Ammon's horn (tissue), 1 donor: ENCODE data around the gene COL4A2.

Experiments
- DNase-seq: peaks from one replicate; pipeline ENCODE4 v3.0.0-alpha.2; 2016; ENCODE audit warnings: low spot score

The COL4A2 gene

GRCh38 chr13:110540871-110541525, 233.9 kb downstream of the COL4A2 start:
- DNase-seq: no peak

DNA sequence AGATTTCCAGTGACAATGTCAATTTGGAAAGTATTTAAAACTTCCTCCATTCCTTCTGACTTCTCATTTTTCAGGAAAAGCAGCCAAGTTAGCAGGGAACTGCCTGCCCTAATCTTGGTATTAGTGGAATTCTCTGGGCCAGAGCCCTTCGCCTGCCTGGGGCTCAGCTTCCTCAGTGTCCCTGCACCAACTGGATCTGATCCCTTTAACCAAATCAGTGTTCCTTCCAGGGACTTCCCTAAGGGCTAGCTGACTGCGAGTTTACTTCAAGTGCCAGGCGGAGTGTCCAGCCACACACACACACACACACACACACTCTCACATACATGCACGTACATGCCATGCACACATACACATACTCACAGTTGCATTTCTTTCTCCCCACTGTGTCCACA, 234.4 kb downstream of the COL4A2 start:
- no peak for DNase-seq

GRCh38 chr13:110542169-110542796, 235.2 kb downstream of the COL4A2 start:
- no peak for DNase-seq

DNA sequence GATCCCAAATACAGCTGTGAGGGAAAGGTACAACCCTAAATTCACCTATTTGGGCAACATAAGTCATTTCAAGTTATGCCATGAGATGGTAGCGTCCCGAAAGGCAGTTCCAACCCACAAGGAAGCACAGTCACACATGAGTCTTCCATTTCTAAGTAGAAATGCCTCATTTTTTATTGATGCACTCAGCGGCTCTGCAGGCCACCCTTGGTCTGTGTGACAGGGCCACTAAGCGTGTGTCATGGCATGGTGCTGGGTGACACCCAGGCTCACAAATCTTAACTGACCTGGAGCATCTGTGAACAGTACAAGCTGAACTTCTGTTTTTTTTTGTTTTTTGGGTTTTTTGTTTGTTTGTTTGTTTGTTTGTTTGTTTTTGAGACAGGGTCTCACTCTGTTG, 239.3 kb downstream of the COL4A2 start:
- no peak for DNase-seq

- DNase-seq: no peak
Observed at GRCh38 chr13:110546926-110547325, 239.8 kb downstream of the COL4A2 start.

GRCh38 chr13:110548891-110549794, 242.1 kb downstream of the COL4A2 start:
- no peak for DNase-seq

DNA sequence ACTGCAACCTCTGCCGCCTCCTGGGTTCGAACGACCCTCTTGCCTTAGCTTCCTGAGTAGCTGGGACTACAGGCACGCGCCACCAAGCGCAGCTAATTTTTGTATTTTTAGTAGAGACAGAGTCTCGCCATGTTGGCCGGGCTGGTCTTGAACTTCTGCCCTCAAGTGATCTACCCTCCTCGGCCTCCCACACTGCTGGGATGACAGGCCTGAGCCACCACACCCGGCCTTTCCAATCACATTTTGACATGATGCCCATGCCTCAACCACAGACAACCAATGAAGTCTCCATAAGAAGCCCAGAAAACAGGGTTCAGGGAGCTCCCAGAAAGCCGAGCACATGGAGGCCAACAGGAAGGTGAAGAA, 242.7 kb downstream of the COL4A2 start:
- no peak for DNase-seq

DNA sequence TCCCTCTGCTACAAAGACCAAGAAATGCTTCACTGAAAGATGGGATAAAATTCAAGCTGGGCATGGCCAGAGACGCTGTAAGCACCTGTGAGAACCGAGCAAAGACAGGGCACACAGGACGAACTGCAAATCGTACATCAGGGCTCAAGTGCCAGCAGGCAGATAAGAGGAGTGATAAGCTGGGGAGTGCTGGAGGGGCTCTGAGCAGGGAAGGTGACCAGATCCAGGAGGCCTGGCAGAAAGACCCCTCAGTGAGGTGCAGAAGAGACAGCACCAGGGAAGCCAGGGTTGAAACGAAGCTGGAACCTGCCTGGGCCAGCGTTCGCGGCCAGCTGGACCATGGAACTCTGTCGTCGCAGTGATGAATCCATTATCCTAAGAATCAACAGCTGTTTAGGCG, 244.2 kb downstream of the COL4A2 start:
- DNase-seq: no peak

DNA sequence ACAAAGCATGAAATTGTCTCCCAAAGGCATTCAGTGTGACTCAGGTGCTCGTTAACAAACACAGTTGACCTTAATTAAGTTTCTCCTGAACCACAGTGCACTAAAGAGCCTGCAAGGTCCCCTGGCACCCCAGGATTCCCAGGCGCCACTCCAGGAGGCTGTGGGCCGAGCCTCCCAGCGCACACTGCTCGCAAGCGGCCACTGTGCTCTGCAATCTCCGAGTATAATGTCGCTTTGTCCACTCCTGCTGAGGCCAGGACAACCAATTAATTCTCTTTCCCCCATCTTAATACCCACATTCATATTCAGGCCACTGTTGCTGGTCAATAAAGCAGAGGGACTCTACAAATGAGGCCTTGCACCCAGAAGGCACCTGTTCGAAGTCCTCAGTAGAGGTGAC, 245.7 kb downstream of the COL4A2 start:
- DNase-seq: peak; percentile 32

DNA sequence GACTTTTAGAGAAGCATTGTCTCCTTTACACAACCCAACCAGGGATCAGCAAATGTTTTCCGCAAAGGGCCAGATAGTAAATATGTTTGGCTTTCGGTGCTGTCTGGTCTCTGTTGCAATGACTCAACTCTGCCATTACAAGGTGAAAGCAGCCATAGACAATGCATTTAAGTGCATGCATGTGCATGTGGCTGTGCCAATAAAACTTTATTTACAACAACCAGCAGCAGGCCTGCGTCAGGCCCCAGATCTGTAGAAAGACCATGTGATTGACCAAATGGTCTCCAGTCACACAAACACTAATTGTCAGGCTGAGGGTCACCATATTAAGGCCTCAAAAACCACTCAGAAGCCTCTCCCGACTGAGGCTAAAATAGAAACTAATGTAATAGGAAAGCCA, 246.3 kb downstream of the COL4A2 start:
- no peak for DNase-seq

DNA sequence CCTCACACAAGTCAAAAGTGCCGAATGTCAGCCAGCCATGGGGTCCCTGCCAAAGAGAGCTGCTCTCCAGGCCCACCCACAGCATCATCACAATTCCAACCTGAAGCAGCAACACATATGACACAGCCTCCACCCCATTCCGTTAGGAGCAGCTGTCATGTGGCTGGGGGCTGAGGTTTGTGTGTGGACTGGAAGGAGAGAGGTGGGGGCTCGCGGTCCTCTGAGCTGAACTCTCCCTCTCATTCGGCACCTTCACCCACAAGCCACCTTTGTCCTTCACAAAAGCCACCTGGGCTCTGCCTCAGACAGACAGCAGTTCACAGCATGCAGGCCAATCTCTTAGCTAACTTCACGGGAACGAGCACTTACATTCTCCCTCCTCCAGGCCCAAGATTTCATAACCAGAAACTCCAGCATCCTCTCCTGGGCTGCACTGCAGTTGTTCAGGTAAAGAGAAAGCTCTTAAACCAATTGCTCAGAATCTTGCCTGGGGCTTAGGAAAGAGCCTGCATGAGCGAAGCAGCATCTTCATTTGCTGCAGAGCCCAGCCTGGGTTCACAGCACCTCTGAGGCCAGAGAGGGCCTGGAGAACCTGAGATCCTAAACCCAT, 247.2 kb downstream of the COL4A2 start:
- no peak for DNase-seq

GRCh38 chr13:110554946-110555345, 247.9 kb downstream of the COL4A2 start:
- DNase-seq: no peak

GRCh38 chr13:110555601-110556223, 248.6 kb downstream of the COL4A2 start:
- DNase-seq: no peak

GRCh38 chr13:110556224-110556606, 249.1 kb downstream of the COL4A2 start:
- no peak for DNase-seq

DNA sequence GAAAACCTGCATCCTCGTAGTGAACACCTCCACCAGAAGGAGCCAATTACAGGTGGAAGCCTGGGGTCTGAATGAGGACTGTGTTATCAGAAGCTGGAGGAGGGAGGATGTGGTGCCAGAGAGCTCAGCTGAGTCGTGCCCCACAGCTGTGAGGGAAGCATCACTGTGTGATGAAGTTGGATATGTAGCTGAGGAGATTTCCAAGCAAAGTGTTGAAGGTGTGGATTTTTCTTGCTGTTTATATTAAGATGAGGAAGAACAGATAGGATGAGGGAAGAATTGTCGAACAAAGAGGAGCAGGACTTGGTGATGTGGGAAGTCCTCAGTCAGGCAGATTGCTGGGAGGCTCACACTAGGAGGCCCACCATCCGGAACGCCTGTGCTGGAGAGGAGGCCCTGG, 250.0 kb downstream of the COL4A2 start:
- no peak for DNase-seq

DNA sequence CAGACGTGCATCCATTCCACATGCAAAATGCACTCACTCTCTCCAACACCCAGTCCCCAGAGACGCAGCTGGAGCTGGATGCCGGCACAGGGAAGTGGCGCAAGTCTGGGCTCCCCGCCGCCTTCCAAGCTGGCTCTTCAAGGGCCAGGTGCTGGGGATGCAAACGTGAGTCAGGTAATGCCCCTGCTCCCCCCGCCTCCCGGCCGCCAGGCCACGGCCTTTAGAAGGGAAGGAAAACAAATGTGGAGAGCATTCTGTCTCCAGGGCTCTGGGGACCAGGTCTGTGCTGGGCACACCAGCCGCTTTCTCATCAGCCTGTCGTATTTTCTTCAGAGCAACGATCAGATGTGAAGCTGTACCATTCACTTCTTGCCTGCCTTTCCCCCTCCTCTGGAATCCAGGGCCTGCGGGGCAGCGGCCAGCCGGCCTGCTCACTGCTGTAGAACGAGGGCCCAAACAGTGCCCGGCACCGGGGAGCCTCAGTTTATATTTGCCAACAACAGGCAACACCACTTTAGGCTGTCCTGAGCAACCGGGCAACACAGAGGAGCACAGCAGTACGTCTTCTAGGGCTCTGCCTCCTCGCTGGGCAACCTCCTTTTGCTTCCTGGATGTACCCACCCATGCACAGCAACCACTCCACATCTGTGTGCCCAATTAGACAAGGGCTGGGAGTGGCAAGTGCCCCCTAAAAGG, 250.7 kb downstream of the COL4A2 start:
- DNase-seq: no peak

- peak; percentile 61 for DNase-seq
Observed at GRCh38 chr13:110559429-110559943, 252.4 kb downstream of the COL4A2 start.

GRCh38 chr13:110559986-110560385, 252.9 kb downstream of the COL4A2 start:
- DNase-seq: no peak

DNA sequence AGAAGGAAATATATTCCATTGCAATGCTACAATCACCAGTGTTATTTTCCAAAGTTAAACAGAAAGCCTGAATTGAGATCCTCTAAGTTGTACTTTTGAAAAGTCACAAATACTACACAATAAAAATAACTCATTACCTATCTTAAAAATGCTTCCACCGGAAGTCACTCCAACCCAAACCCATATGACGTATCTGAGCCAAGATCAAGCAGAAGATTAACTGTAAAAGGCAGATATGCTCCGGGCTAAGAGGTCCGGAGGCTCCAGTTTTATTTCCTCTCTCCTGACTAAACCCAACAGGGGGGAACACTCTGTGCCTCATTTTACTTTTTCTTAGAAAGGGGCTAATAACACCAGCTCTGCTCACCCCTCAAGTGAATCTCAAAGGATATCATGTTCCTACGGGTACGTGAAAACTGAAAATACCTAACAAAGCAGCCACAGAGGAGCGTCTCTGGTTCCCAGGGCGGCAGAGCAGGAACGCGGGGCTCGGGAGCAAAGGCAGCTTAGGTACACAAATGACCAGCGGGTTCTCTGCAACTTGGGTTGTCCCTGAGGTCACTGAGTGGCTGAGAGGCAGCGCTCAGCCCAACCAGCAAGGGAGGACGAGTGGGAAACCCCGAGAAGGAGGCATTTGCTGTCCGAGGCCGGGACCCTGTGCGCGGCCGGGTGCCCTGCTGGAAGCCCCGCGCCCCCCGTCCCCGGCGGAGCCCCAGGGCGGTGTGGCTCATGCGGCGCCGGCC, 253.7 kb downstream of the COL4A2 start:
- no peak for DNase-seq

DNA sequence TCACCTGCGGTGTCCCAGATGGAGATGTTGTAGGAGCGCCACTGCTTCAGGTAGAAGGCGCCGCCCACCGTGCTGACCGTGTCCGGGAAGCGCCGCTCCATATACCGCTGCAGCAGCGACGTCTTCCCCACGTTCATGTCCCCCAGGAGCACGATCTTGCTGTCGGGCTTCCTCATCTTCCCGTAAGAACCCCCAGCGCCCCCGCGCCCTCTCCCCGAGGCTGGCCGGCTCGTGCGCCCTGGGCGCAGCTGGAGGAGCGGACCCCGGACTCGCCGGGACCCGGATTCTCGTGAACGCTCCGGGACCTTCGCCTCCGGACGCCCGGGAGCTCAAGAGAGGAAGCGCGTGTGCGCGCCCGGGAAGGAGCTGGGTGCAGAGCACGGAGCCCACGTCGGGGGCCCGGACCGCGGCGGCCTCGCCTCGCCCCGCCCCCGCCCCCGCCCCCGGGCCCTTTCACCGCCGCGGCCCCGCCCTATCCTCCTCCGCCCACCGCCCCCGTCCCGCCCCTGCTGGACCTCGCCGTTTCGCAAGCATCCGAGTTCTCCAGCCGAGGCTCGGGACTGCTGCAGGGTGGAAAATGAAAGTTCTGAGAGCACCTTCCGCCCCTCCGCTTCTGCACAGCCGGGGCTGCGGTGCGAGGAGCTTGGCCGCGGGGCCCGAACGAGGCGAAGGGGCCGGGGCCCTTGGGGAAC, 254.4 kb downstream of the COL4A2 start, which contains the start of gene RAB20:
RAB20 (minus strand) TSS at position 379 of the 692 bp plus-strand sequence; CDS start at position 176, 203 bp downstream.
- DNase-seq: peak; percentile 80
